Measurements from ENCODE around the gene ESR2. TPM values are rescaled to one million over a fixed set of nuclear protein-coding genes. Genes with fewer than 3 reads are reported as not detected.

Gene ESR2
- total and polyA plus RNA-seq, 2 of the 8 experiments (the other 6 are each of a cell fraction or from before 2014, with no cell fraction given): 0.19 to 0.23 TPM

GRCh38 chr14:64062381-64063115, 231.6 kb downstream of the ESR2 start (continued):
- TF ChIP-seq CHD7 (IDR thresholded peaks at IDR 0.05; ENCODE audit: insufficient replicate concordance, low read length) (no peak), CTCF (IDR thresholded peaks at IDR 0.05; ENCODE audit: control extremely low read depth in 1 of 3, insufficient read depth in 1 of 3, low read depth in 1 of 3, low read length in 3 of 3) (no peak), GTF2F1 (IDR thresholded peaks at IDR 0.05; ENCODE audit: borderline replicate concordance, low read depth, low read length) (no peak), ATF3 (IDR thresholded peaks at IDR 0.05; ENCODE audit: insufficient read depth, low read depth, low read length) (no peak)
